ENCODE data around the gene DENND6A.
A peak's percentile ranks its signal among the peaks of the same experiment; 100 is the strongest.
"Not testable (repeated sequence)": the region's sequence is repeated elsewhere in the genome, so short reads cannot be mapped to it uniquely, and the experiment has no call there.

Gene DENND6A

GRCh38 chr3:57715686-57716085 is 22.8 kb upstream of the DENND6A start:
- no peak for DNase-seq (ENCODE audit: low read depth)
- H3K4me3 ChIP-seq (ENCODE audit: low read length) = no peak overlapping the region
- TF ChIP-seq, protein P1, sequence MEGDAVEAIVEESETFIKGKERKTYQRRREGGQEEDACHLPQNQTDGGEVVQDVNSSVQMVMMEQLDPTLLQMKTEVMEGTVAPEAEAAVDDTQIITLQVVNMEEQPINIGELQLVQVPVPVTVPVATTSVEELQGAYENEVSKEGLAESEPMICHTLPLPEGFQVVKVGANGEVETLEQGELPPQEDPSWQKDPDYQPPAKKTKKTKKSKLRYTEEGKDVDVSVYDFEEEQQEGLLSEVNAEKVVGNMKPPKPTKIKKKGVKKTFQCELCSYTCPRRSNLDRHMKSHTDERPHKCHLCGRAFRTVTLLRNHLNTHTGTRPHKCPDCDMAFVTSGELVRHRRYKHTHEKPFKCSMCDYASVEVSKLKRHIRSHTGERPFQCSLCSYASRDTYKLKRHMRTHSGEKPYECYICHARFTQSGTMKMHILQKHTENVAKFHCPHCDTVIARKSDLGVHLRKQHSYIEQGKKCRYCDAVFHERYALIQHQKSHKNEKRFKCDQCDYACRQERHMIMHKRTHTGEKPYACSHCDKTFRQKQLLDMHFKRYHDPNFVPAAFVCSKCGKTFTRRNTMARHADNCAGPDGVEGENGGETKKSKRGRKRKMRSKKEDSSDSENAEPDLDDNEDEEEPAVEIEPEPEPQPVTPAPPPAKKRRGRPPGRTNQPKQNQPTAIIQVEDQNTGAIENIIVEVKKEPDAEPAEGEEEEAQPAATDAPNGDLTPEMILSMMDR (IDR thresholded peaks at IDR 0.05; ENCODE audit: insufficient read depth, low read depth, low read length, missing control alignments) = no peak

DNA sequence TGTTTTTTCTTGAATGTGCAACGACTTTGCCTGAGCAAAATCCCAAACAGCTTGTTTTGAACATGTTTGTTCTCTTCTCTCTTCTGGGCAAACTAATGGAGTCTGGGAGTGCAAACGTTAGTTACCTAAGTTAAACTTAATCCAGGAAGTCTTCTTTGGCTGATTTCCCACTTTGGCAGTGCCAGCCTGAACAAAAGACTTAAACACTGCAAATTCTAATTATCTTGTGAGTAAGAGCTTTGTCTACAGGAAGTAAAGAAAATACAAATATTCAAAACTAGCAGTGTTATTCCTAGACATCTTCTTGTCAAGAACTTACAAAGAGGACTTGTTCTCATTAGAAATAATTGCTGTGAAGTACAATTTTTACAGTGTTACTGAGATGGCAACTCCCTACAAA is 16.7 kb upstream of the DENND6A start:
- no peak overlapping the region for H3K4me3 ChIP-seq (ENCODE audit: low read length)
- TF ChIP-seq, protein P1 (IDR thresholded peaks at IDR 0.05; ENCODE audit: insufficient read depth, low read depth, low read length, missing control alignments) = no peak
- DNase-seq (ENCODE audit: low read depth) = peak; percentile 78

DNA sequence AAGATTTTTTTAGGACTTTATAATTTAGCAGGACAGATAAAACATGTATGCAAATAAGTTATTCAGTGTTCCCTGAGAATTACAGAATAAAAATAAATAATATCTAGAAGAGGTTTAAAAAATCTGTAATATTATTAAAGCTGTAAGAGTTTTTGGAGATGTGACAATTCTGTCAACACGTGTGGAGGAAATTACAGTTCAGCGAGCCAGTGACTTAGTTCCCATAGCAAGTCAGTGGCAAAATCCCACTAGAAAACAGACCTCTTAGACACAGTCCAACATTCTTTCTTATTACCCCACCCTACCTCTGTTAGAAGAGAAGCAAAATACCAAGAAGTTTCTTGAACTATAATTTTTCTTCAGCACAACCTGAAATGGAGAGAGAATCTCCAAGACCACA is 16.2 kb upstream of the DENND6A start:
- no peak overlapping the region for H3K4me3 ChIP-seq (ENCODE audit: low read length)
- no peak for DNase-seq (ENCODE audit: low read depth)
- TF ChIP-seq, protein P1 (IDR thresholded peaks at IDR 0.05; ENCODE audit: insufficient read depth, low read depth, low read length, missing control alignments) = no peak

DNA sequence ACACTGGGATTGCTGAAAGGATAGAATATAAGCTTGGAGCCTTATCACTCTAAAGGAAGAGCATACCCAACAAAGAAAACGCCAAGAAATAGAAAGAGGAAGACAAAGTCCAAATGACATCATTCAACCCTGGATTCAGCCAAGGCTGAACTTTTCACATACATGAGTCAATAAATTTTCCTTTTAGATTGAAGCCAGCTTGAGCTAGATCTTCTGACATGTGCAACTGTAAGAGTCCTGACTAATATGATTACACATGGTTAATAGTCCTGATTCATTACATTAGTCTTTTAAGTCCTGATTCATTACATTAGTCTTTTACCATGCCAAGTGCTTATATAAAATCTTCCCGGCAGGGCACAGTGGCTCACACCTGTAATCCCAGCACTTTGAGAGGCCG is 13.6 kb upstream of the DENND6A start:
- DNase-seq (ENCODE audit: low read depth) = peak; percentile 96
- H3K4me3 ChIP-seq (ENCODE audit: low read length) = no peak overlapping the region
- TF ChIP-seq, protein P1 (IDR thresholded peaks at IDR 0.05; ENCODE audit: insufficient read depth, low read depth, low read length, missing control alignments) = peak; percentile 11

- DNase-seq (ENCODE audit: low read depth); H3K4me3 ChIP-seq (ENCODE audit: low read length): not testable (repeated sequence)
Observed at GRCh38 chr3:57705351-57705750, 12.5 kb upstream of the DENND6A start.

DNA sequence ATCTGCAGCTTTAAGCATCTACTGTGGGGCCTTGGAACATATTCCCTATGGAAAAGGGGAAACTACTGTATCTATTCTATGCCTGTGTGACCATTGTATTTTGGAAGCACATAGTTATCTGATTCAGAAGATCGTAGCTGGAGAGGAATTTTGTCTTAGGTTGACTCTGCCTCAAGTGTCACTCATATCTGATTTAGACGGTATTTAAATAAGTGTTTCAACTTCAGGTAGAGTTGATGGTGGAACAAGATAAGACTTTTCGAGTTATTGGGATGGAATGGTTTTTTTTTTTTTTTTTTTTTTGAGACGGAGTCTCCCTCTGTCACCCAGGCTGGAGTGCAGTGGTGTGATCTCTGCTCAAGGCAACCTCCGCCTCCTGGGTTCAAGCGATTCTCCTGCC is 8.9 kb upstream of the DENND6A start:
- DNase-seq (ENCODE audit: low read depth) = no peak
- TF ChIP-seq, protein P1 (IDR thresholded peaks at IDR 0.05; ENCODE audit: insufficient read depth, low read depth, low read length, missing control alignments) = no peak
- no peak overlapping the region for H3K4me3 ChIP-seq (ENCODE audit: low read length)

- DNase-seq (ENCODE audit: low read depth) = no peak
- no peak overlapping the region for H3K4me3 ChIP-seq (ENCODE audit: low read length)
- TF ChIP-seq, protein P1 (IDR thresholded peaks at IDR 0.05; ENCODE audit: insufficient read depth, low read depth, low read length, missing control alignments) = no peak
Observed at GRCh38 chr3:57700737-57701136, 7.9 kb upstream of the DENND6A start.

- no peak for DNase-seq (ENCODE audit: low read depth)
- TF ChIP-seq, protein P1 (IDR thresholded peaks at IDR 0.05; ENCODE audit: insufficient read depth, low read depth, low read length, missing control alignments) = no peak
- H3K4me3 ChIP-seq (ENCODE audit: low read length) = no peak overlapping the region
Observed at GRCh38 chr3:57699591-57699990, 6.7 kb upstream of the DENND6A start.

All from epithelial cell of esophagus (primary cell).